GM12878 (cell line): ENCODE data around the gene FGF19. TPM values are rescaled to one million over a fixed set of nuclear protein-coding genes. Genes with fewer than 3 reads are reported as not detected.

Experiments used
- ATAC-seq: fragments of 200-7000 bp; cut with Tn5 transposase; 3 replicates; pipeline ENCODE4 v1.9.1; 2020; ENCODE audit warnings: mild to moderate bottlenecking, moderate library complexity
- BruUV-seq: library from RNA; stranded (reverse); fragments of 400-500 nt; replicated peaks from 2 replicates; lab custom pipeline; 2021; lab: Mats Ljungman, UMichigan
- CTCF ChIA-PET: fragments of 300-600 bp; sonication (Branson Sonifier 250); formaldehyde crosslinking; extraction: SDS; loops from one replicate; lab custom pipeline; 2021; ENCODE audit warnings: inconsistent platforms; lab: Yijun Ruan, JAX
- POLR2A ChIA-PET: fragments of 350-600 bp; formaldehyde crosslinking; extraction: SDS; loops from one replicate; lab custom pipeline; 2021; ENCODE audit warnings: inconsistent platforms; lab: Charles Lee
- RAD21 ChIA-PET: fragments of 300-600 bp; sonication (Branson Sonifier 250); formaldehyde crosslinking; loops from one replicate; lab custom pipeline; 2023; ENCODE audit warnings: antibody characterized with exemption; ENCODE audit not compliant: unreplicated experiment; lab: Charles Lee
- SMC1A ChIA-PET: fragments of 300-600 bp; sonication (Branson Sonifier 250); formaldehyde crosslinking; loops from one replicate; lab custom pipeline; 2023; ENCODE audit not compliant: unreplicated experiment, uncharacterized antibody; lab: Charles Lee
- DNase-seq: peaks from one replicate; pipeline ENCODE4 v3.0.0-alpha.2; 2011; ENCODE audit warnings: low read depth, low spot score
- FAIRE-seq: peaks from 3 replicates; lab custom pipeline; 2011; peaks lifted over from hg19 to GRCh38; lab: Jason Lieb, UNC
- H2AFZ ChIP-seq: 2 replicates; pipeline ENCODE4 v1.6.0; 2011; ENCODE audit warnings: low read depth, low read length, control low read depth; ENCODE audit not compliant: control insufficient read depth
- H3K27ac ChIP-seq: 2 replicates; pipeline ENCODE4 v1.5.1; 2011; ENCODE audit warnings: control low read depth; ENCODE audit not compliant: control insufficient read depth, insufficient read depth
- H3K27me3 ChIP-seq, 2 experiments: replicated peaks in 1 of 2; 2 replicates each; pipeline versions ENCODE4 v1.6.0 to v1.6.1; 2011; ENCODE audit warnings: low read length in 1 of 2; ENCODE audit not compliant: control insufficient read depth in 2 of 2, insufficient read depth in 2 of 2
- H3K36me3 ChIP-seq, 2 experiments: 2 replicates each; pipeline ENCODE4 v1.5.1; 2011; ENCODE audit warnings: low read length in 1 of 2; ENCODE audit not compliant: control insufficient read depth in 2 of 2, insufficient read depth in 2 of 2
- H3K4me1 ChIP-seq: 2 replicates; pipeline ENCODE4 v1.6.1; 2011; ENCODE audit warnings: mild to moderate bottlenecking, low read length, moderate library complexity, mixed read lengths; ENCODE audit not compliant: control insufficient read depth, insufficient read depth
- H3K4me2 ChIP-seq: 2 replicates; pipeline ENCODE4 v1.6.0; 2011; ENCODE audit warnings: control low read depth; ENCODE audit not compliant: control insufficient read depth, insufficient read depth
- H3K4me3 ChIP-seq: fragments of 200-600 bp; sonication (generic); 2 replicates; pipeline ENCODE4 v1.5.1; 2016
- H3K79me2 ChIP-seq: 2 replicates; pipeline ENCODE4 v1.6.0; 2011; ENCODE audit warnings: low read length; ENCODE audit not compliant: control insufficient read depth, insufficient read depth
- H3K9ac ChIP-seq: 2 replicates; pipeline ENCODE4 v1.8.0; 2011; ENCODE audit warnings: low read length, control low read depth, mixed read lengths; ENCODE audit not compliant: control insufficient read depth, insufficient read depth
- H3K9me3 ChIP-seq: replicated peaks from 3 replicates; pipeline ENCODE4 v1.5.1; 2011; ENCODE audit warnings: mild to moderate bottlenecking, low read length; ENCODE audit not compliant: control insufficient read depth, insufficient read depth
- H4K20me1 ChIP-seq: 2 replicates; pipeline ENCODE4 v1.6.0; 2011; ENCODE audit not compliant: control insufficient read depth, insufficient read depth
- BHLHE40 ChIP-seq, 2 experiments: fragments of 450-650 bp in 1 of 2; IDR thresholded peaks; 2 replicates each; pipeline ENCODE4 v1.6.1; 2011 to 2017; ENCODE audit warnings: low read depth in 2 of 2, borderline replicate concordance in 1 of 2, improper control_type of control experiment in 1 of 2, low read length in 1 of 2, mild to moderate bottlenecking in 1 of 2
- CHD2 ChIP-seq: IDR thresholded peaks from 2 replicates; pipeline ENCODE4 v1.6.1; 2011; ENCODE audit warnings: low read depth, low read length, improper control_type of control experiment, borderline replicate concordance
- CHD4 ChIP-seq: fragments of 200-600 bp; sonication (generic); IDR thresholded peaks from 2 replicates; pipeline ENCODE4 v1.6.1; 2016; ENCODE audit warnings: mild to moderate bottlenecking
- HDAC2 ChIP-seq: fragments of 200-600 bp; sonication (generic); IDR thresholded peaks from 2 replicates; pipeline ENCODE4 v1.6.1; 2017
- RAD21 ChIP-seq: IDR thresholded peaks from 2 replicates; pipeline ENCODE4 v1.6.1; 2011; ENCODE audit warnings: mild to moderate bottlenecking, low read depth, low read length, moderate library complexity; ENCODE audit not compliant: insufficient read depth
- RBBP5 ChIP-seq: fragments of 200-600 bp; sonication (generic); conservative IDR thresholded peaks from 2 replicates; pipeline ENCODE4 v1.6.1; 2016
- RFX5 ChIP-seq: IDR thresholded peaks from 2 replicates; pipeline ENCODE4 v1.6.1; 2011; ENCODE audit warnings: low read depth, low read length, improper control_type of control experiment
- SUPT20H ChIP-seq: IDR thresholded peaks from 2 replicates; pipeline ENCODE4 v1.6.1; 2011; ENCODE audit warnings: low read depth, mild to moderate bottlenecking, low read length, moderate library complexity, borderline replicate concordance; ENCODE audit not compliant: control insufficient read depth
- WRNIP1 ChIP-seq: IDR thresholded peaks from 2 replicates; pipeline ENCODE4 v1.6.1; 2011; ENCODE audit warnings: low read depth, low read length, improper control_type of control experiment, borderline replicate concordance
- ZNF207 ChIP-seq: fragments of 450-650 bp; IDR thresholded peaks from 2 replicates; pipeline ENCODE4 v1.6.1; 2014; ENCODE audit warnings: antibody characterized with exemption, mild to moderate bottlenecking, borderline replicate concordance
- ZNF274 ChIP-seq: IDR thresholded peaks from one replicate; pipeline ENCODE4 v1.8.0; 2011; ENCODE audit not compliant: insufficient read length, insufficient read depth
- WGBS: methylation state at CpG from one replicate; pipeline ENCODE4 v1.1.6; 2016; ENCODE audit warnings: low lambda C conversion rate; ENCODE audit not compliant: insufficient replicate concordance, insufficient coverage; ENCODE audit errors: missing lambda C conversion rate; 5-methylcytosine and 5-hydroxymethylcytosine counted together
- in situ Hi-C: fragments of 300-500 bp; cut with MboI; formaldehyde crosslinking; loops from 9 replicates; pipeline ENCODE4 v1.14.3; 2018; ENCODE audit warnings: mixed read lengths
- intact Hi-C: fragments of 100-400 bp; cut with micrococcal nuclease; formaldehyde crosslinking; loops from one replicate; pipeline ENCODE4 v1.14.2; 2022; ENCODE audit not compliant: unreplicated experiment
- polyA plus RNA-seq, 11 experiments: library from polyadenylated mRNA; depleted of rRNA in 4 of 11; unstranded in 6 of 11; stranded (reverse) in 5 of 11; fragments of >200 nt; fragmentation: Nextera tagmentation in 4 of 11; fragmentation: Illumina TruSeq in 1 of 11; extraction: Ambion mirVana in 4 of 11; extraction: Trizol in 1 of 11; gene quantifications; 1 replicate in 1 of 11; 2 replicates in 10 of 11; pipeline versions ENCODE4 v1.2.1 to v1.2.3, GENCODE V29; 2011 to 2016; ENCODE audit warnings: inconsistent platforms in 2 of 11, missing spikeins in 2 of 11, low read depth in 1 of 11
- total RNA-seq, 4 experiments: library from RNA; depleted of rRNA in 3 of 4; stranded (reverse); fragments of >200 nt in 3 of 4; fragmentation: Illumina TruSeq in 1 of 4; extraction: Trizol in 1 of 4; gene quantifications; 2 replicates each; pipeline versions ENCODE4 v1.2.1 to v1.2.3, GENCODE V29; 2013 to 2021
- TF ChIP-seq, protein P1 (sequence below): IDR thresholded peaks from 2 replicates; pipeline ENCODE4 v1.6.1; 2011; ENCODE audit warnings: borderline replicate concordance, low read depth, mild to moderate bottlenecking, moderate library complexity, mixed read lengths, low read length; ENCODE audit not compliant: insufficient read depth; ENCODE audit errors: extremely low read length
- TF ChIP-seq, protein P2 (sequence below): fragments of 450-650 bp; conservative IDR thresholded peaks from 2 replicates; pipeline ENCODE4 v1.6.1; 2017; ENCODE audit warnings: mild to moderate bottlenecking, moderate library complexity
- TF ChIP-seq, protein P3 (sequence below): fragments of 150-350 bp; IDR thresholded peaks from 2 replicates; pipeline ENCODE4 v1.6.1; 2014; ENCODE audit warnings: mild to moderate bottlenecking, low read depth, low read length
- TF ChIP-seq, protein P4 (sequence below): fragments of 450-650 bp; IDR thresholded peaks from 2 replicates; pipeline ENCODE4 v1.6.1; 2017; ENCODE audit warnings: mild to moderate bottlenecking, moderate library complexity

FGF19 gene
- total and polyA plus RNA-seq, 10 of the 15 experiments (the other 5 are each of a cell fraction or from before 2014, with no cell fraction given), result 0.08 TPM; not detected in 9

DNA sequence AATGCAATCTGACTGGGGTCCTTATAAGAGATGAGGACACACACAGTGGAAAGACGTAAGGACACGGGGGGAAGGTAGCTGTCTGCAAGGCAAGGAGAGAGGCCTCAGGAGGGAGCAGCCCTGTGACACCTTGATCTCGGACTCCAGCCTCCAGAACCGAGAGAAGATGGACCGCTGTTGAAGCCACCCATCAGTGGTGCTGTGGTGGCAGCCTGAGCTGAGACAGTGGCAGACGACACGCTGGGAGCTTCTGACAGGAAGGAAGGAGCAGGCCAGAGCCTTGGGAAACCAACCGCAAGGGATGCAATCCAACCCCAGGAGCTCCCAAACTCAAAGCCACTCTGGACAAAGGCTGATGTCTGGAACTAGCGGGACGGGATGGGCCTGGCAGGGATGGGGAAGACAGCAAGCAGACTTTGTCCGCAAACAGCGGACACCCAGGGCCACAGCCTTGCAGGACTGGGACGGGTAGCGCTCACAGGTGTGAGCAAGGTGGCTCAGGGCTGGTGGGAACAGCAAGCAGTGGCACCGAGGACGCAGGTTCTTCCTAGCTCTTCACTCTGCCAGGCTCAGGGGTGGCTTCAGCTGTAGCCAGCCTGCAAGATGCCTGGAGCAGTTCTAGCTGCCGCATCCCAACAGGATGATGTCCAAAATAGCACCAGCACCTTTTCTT lies 39.6 kb downstream of the FGF19 start:
- H3K4me1 ChIP-seq, result no peaks in the 10 kb centered on the region
- ATAC-seq (no peak), FAIRE-seq (no peak), DNase-seq (no peak)
- H3K9ac ChIP-seq, result no peak overlapping the region
- no peaks in the 10 kb centered on the region for H3K27me3 ChIP-seq
- in situ Hi-C loops (loop anchor here (10.0 kb wide), 1 partner anchor 559 kb away; no protein-coding TSS in a partner anchor), intact Hi-C loops (no loop called here)
- no peak overlapping the region for H2AFZ ChIP-seq
- BruUV-seq, result no TSS peak
- peaks cover 3% of the 10 kb centered on the region; the same call in 1 of the 2 replicates for H4K20me1 ChIP-seq
- ChIA-PET SMC1A (no interaction called here), CTCF (interaction anchor here (1.2 kb wide), 1 partner anchor 10 kb away, joined by 4 read pairs; no protein-coding TSS in a partner anchor), RAD21 (no interaction called here), POLR2A (no interaction called here)
- H3K27ac ChIP-seq, result no peak overlapping the region
- no peaks in the 10 kb centered on the region for H3K79me2 ChIP-seq
- H3K9me3 ChIP-seq, result no peaks in the 10 kb centered on the region
- H3K36me3 ChIP-seq, result peaks cover 0 to 9% of the 10 kb centered on the region in 2 experiments; a peak in 2 of 4 replicates
- 94% methylated on average over 16 of the region's 17 CpGs for WGBS
- H3K4me3 ChIP-seq, result no peak overlapping the region
- no peak overlapping the region for H3K4me2 ChIP-seq
- TF ChIP-seq, protein P1, sequence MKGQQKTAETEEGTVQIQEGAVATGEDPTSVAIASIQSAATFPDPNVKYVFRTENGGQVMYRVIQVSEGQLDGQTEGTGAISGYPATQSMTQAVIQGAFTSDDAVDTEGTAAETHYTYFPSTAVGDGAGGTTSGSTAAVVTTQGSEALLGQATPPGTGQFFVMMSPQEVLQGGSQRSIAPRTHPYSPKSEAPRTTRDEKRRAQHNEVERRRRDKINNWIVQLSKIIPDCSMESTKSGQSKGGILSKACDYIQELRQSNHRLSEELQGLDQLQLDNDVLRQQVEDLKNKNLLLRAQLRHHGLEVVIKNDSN, result no peak
- TF ChIP-seq RAD21 (no peak), SUPT20H (no peak), WRNIP1 (no peak), RBBP5 (no peak), BHLHE40 (IDR thresholded peaks at IDR 0.05; ENCODE audit: borderline replicate concordance in 1 of 2, low read depth in 2 of 2, low read length in 1 of 2) (no peak), HDAC2 (no peak), CHD2 (no peak), ZNF274 (no peak), RFX5 (no peak), ZNF207 (no peak), CHD4 (no peak)
- TF ChIP-seq, protein P2, sequence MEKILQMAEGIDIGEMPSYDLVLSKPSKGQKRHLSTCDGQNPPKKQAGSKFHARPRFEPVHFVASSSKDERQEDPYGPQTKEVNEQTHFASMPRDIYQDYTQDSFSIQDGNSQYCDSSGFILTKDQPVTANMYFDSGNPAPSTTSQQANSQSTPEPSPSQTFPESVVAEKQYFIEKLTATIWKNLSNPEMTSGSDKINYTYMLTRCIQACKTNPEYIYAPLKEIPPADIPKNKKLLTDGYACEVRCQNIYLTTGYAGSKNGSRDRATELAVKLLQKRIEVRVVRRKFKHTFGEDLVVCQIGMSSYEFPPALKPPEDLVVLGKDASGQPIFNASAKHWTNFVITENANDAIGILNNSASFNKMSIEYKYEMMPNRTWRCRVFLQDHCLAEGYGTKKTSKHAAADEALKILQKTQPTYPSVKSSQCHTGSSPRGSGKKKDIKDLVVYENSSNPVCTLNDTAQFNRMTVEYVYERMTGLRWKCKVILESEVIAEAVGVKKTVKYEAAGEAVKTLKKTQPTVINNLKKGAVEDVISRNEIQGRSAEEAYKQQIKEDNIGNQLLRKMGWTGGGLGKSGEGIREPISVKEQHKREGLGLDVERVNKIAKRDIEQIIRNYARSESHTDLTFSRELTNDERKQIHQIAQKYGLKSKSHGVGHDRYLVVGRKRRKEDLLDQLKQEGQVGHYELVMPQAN, result no peak
- TF ChIP-seq, protein P3, sequence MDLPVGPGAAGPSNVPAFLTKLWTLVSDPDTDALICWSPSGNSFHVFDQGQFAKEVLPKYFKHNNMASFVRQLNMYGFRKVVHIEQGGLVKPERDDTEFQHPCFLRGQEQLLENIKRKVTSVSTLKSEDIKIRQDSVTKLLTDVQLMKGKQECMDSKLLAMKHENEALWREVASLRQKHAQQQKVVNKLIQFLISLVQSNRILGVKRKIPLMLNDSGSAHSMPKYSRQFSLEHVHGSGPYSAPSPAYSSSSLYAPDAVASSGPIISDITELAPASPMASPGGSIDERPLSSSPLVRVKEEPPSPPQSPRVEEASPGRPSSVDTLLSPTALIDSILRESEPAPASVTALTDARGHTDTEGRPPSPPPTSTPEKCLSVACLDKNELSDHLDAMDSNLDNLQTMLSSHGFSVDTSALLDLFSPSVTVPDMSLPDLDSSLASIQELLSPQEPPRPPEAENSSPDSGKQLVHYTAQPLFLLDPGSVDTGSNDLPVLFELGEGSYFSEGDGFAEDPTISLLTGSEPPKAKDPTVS, result no peak
- TF ChIP-seq, protein P4, sequence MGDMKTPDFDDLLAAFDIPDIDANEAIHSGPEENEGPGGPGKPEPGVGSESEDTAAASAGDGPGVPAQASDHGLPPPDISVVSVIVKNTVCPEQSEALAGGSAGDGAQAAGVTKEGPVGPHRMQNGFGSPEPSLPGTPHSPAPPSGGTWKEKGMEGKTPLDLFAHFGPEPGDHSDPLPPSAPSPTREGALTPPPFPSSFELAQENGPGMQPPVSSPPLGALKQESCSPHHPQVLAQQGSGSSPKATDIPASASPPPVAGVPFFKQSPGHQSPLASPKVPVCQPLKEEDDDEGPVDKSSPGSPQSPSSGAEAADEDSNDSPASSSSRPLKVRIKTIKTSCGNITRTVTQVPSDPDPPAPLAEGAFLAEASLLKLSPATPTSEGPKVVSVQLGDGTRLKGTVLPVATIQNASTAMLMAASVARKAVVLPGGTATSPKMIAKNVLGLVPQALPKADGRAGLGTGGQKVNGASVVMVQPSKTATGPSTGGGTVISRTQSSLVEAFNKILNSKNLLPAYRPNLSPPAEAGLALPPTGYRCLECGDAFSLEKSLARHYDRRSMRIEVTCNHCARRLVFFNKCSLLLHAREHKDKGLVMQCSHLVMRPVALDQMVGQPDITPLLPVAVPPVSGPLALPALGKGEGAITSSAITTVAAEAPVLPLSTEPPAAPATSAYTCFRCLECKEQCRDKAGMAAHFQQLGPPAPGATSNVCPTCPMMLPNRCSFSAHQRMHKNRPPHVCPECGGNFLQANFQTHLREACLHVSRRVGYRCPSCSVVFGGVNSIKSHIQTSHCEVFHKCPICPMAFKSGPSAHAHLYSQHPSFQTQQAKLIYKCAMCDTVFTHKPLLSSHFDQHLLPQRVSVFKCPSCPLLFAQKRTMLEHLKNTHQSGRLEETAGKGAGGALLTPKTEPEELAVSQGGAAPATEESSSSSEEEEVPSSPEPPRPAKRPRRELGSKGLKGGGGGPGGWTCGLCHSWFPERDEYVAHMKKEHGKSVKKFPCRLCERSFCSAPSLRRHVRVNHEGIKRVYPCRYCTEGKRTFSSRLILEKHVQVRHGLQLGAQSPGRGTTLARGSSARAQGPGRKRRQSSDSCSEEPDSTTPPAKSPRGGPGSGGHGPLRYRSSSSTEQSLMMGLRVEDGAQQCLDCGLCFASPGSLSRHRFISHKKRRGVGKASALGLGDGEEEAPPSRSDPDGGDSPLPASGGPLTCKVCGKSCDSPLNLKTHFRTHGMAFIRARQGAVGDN, result no peak
